Type B pancreatic cell (in vitro differentiated cells): Measurements from ENCODE around the gene TEX14. TPM values are rescaled to one million over a fixed set of nuclear protein-coding genes. Genes with fewer than 3 reads are reported as not detected.

Experiments used
- DNase-seq: peaks from one replicate; pipeline ENCODE4 v3.0.0; 2021; ENCODE audit warnings: mixed read lengths; ENCODE audit not compliant: unreplicated experiment; ENCODE audit errors: extremely low spot score
- H3K27ac Mint-ChIP-seq: 2 replicates; pipeline ENCODE4 v1.8.0; 2021; ENCODE audit warnings: mild to moderate bottlenecking, mixed read lengths
- H3K27me3 Mint-ChIP-seq: 2 replicates; pipeline ENCODE4 v1.8.0; 2021; ENCODE audit warnings: mixed read lengths
- H3K36me3 Mint-ChIP-seq: 2 replicates; pipeline ENCODE4 v1.8.0; 2021; ENCODE audit warnings: mixed read lengths
- H3K4me1 Mint-ChIP-seq: one replicate; pipeline ENCODE4 v1.8.0; 2021; ENCODE audit warnings: mixed read lengths; ENCODE audit not compliant: unreplicated experiment
- H3K4me3 Mint-ChIP-seq: 2 replicates; pipeline ENCODE4 v1.8.0; 2021; ENCODE audit warnings: mild to moderate bottlenecking, mixed read lengths
- H3K9me3 Mint-ChIP-seq: 2 replicates; pipeline ENCODE4 v1.8.0; 2021; ENCODE audit warnings: mixed read lengths
- total RNA-seq: library from RNA; stranded (reverse); gene quantifications from 2 replicates; pipeline ENCODE4 v1.2.1, GENCODE V29; 2021; ENCODE audit warnings: low replicate concordance
- TF ChIP-seq, protein P1 (sequence below): fragments of 200-600 bp; sonication (generic); conservative IDR thresholded peaks from 2 replicates; pipeline ENCODE4 v1.5.0; 2021; ENCODE audit warnings: antibody characterized with exemption, mild to moderate bottlenecking

The TEX14 gene
- total RNA-seq, 1 donor from 2014 or later = 0.34 TPM

DNA sequence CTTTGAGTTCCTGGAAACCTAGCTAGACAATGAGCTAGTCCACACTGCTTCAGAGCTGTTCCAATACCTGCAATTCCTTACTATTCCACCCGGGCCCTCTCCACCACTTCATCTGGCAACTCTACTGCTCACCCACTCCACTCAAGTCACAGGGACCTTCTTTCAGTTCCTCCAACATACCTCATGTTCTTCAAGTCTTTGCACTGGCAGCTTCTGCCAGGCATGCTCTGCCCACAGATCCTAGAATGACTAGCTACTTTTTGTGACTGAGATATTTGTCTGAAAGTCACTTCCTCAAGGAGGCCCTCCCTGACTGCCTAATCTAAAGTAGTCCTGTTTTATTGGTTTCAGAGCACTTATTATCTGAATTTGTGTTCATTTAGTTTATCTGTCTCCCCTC is 86.4 kb downstream of the TEX14 start:
- no peak overlapping the region for H3K27ac Mint-ChIP-seq
- no peaks in the 10 kb centered on the region for H3K4me1 Mint-ChIP-seq
- TF ChIP-seq, protein P1, sequence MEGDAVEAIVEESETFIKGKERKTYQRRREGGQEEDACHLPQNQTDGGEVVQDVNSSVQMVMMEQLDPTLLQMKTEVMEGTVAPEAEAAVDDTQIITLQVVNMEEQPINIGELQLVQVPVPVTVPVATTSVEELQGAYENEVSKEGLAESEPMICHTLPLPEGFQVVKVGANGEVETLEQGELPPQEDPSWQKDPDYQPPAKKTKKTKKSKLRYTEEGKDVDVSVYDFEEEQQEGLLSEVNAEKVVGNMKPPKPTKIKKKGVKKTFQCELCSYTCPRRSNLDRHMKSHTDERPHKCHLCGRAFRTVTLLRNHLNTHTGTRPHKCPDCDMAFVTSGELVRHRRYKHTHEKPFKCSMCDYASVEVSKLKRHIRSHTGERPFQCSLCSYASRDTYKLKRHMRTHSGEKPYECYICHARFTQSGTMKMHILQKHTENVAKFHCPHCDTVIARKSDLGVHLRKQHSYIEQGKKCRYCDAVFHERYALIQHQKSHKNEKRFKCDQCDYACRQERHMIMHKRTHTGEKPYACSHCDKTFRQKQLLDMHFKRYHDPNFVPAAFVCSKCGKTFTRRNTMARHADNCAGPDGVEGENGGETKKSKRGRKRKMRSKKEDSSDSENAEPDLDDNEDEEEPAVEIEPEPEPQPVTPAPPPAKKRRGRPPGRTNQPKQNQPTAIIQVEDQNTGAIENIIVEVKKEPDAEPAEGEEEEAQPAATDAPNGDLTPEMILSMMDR = no peak
- H3K27me3 Mint-ChIP-seq = no peaks in the 10 kb centered on the region
- no peaks in the 10 kb centered on the region for H3K36me3 Mint-ChIP-seq
- no peaks in the 10 kb centered on the region for H3K9me3 Mint-ChIP-seq
- DNase-seq = no peak
- H3K4me3 Mint-ChIP-seq = no peak overlapping the region

GRCh38 chr17:58601976-58602375 is 89.9 kb downstream of the TEX14 start:
- no peak overlapping the region for H3K27ac Mint-ChIP-seq
- H3K9me3 Mint-ChIP-seq = no peaks in the 10 kb centered on the region
- no peak for DNase-seq
- no peaks in the 10 kb centered on the region for H3K27me3 Mint-ChIP-seq
- TF ChIP-seq, protein P1 = no peak
- H3K4me1 Mint-ChIP-seq = no peaks in the 10 kb centered on the region
- H3K36me3 Mint-ChIP-seq = no peaks in the 10 kb centered on the region
- H3K4me3 Mint-ChIP-seq = no peak overlapping the region

- TF ChIP-seq, protein P1 = no peak
- no peak overlapping the region for H3K4me3 Mint-ChIP-seq
- no peaks in the 10 kb centered on the region for H3K36me3 Mint-ChIP-seq
- H3K27me3 Mint-ChIP-seq = no peaks in the 10 kb centered on the region
- no peaks in the 10 kb centered on the region for H3K9me3 Mint-ChIP-seq
- no peak overlapping the region for H3K27ac Mint-ChIP-seq
- no peaks in the 10 kb centered on the region for H3K4me1 Mint-ChIP-seq
- DNase-seq = no peak
These were observed 94.5 kb downstream of the TEX14 start for GRCh38 chr17:58597371-58597770.

- TF ChIP-seq, protein P1 = no peak
- H3K4me3 Mint-ChIP-seq = no peak overlapping the region
- H3K27me3 Mint-ChIP-seq = no peaks in the 10 kb centered on the region
- no peak overlapping the region for H3K27ac Mint-ChIP-seq
- no peaks in the 10 kb centered on the region for H3K36me3 Mint-ChIP-seq
- DNase-seq = no peak
- H3K4me1 Mint-ChIP-seq = no peaks in the 10 kb centered on the region
- H3K9me3 Mint-ChIP-seq = no peaks in the 10 kb centered on the region
These were observed 96.6 kb downstream of the TEX14 start for GRCh38 chr17:58595194-58595792.

- H3K27ac Mint-ChIP-seq = peak overlapping the region; percentile 31
- no peaks in the 10 kb centered on the region for H3K36me3 Mint-ChIP-seq
- DNase-seq = no peak
- no peaks in the 10 kb centered on the region for H3K9me3 Mint-ChIP-seq
- TF ChIP-seq, protein P1 = no peak
- H3K4me1 Mint-ChIP-seq = no peaks in the 10 kb centered on the region
- no peaks in the 10 kb centered on the region for H3K27me3 Mint-ChIP-seq
- no peak overlapping the region for H3K4me3 Mint-ChIP-seq
These were observed 98.7 kb downstream of the TEX14 start for GRCh38 chr17:58593123-58593522.

- no peak overlapping the region for H3K4me3 Mint-ChIP-seq
- TF ChIP-seq, protein P1 = peak; percentile 67
- no peak for DNase-seq
- no peaks in the 10 kb centered on the region for H3K36me3 Mint-ChIP-seq
- H3K9me3 Mint-ChIP-seq = no peaks in the 10 kb centered on the region
- no peaks in the 10 kb centered on the region for H3K4me1 Mint-ChIP-seq
- no peak overlapping the region for H3K27ac Mint-ChIP-seq
- H3K27me3 Mint-ChIP-seq = no peaks in the 10 kb centered on the region
These were observed 100.4 kb downstream of the TEX14 start for GRCh38 chr17:58591455-58591854.
